K562 (cell line): ENCODE data around the gene RPP14. TPM values are rescaled to one million over a fixed set of nuclear protein-coding genes. Genes with fewer than 3 reads are reported as not detected.

Experiments
- ATAC-seq: fragments of 200-7000 bp; cut with Tn5 transposase; 3 replicates; pipeline ENCODE4 v1.9.1; 2020; ENCODE audit warnings: moderate library complexity
- BruUV-seq: library from RNA; stranded (reverse); fragments of 400-500 nt; replicated peaks from 2 replicates; lab custom pipeline; 2021; lab: Mats Ljungman, UMichigan
- CTCF ChIA-PET: fragments of 300-600 bp; formaldehyde crosslinking; extraction: SDS; loops from one replicate; lab custom pipeline; 2021; ENCODE audit warnings: low intra/inter-chr PET ratio; lab: Yijun Ruan, JAX
- POLR2A ChIA-PET: fragments of 300-600, 350-650 bp; sonication (Branson Sonifier 250); formaldehyde crosslinking; extraction: SDS; loops from one replicate; lab custom pipeline; 2021; ENCODE audit warnings: antibody characterized with exemption, inconsistent platforms; lab: Yijun Ruan, JAX
- DNase-seq, 4 experiments: peaks; one replicate each; pipeline versions ENCODE4 v3.0.0 to v3.0.0-alpha.2; 2011 to 2018; ENCODE audit warnings: low spot score in 3 of 4, mixed read lengths in 3 of 4; ENCODE audit errors: extremely low read depth in 1 of 4
- FAIRE-seq: peaks from 2 replicates; lab custom pipeline; 2011; peaks lifted over from hg19 to GRCh38; lab: Jason Lieb, UNC
- H2AFZ ChIP-seq: 2 replicates; pipeline ENCODE4 v1.6.0; 2011; ENCODE audit warnings: low read depth, low read length, control low read depth, inconsistent platforms
- H3K27ac ChIP-seq: fragments of 200-600 bp; 3 replicates; pipeline ENCODE4 v1.8.0; 2011; ENCODE audit warnings: low read depth, mild to moderate bottlenecking, control low read depth, inconsistent platforms, low read length, moderate library complexity, mixed read lengths; ENCODE audit errors: extremely low read depth
- H3K27me3 ChIP-seq, 2 experiments: fragments of 300-600 bp in 1 of 2; 2 replicates in 1 of 2; 3 replicates in 1 of 2; pipeline versions ENCODE4 v1.6.0 to v1.8.0; 2011; ENCODE audit warnings: inconsistent platforms in 2 of 2, low read length in 2 of 2, mild to moderate bottlenecking in 1 of 2, mixed read lengths in 1 of 2, moderate library complexity in 1 of 2; ENCODE audit not compliant: control insufficient read depth in 2 of 2, insufficient read depth in 2 of 2
- H3K36me3 ChIP-seq: fragments of 300-600 bp; 3 replicates; pipeline ENCODE4 v1.8.0; 2011; ENCODE audit warnings: mild to moderate bottlenecking, low read length, inconsistent platforms; ENCODE audit not compliant: control insufficient read depth, insufficient read depth
- H3K4me1 ChIP-seq, 2 experiments: fragments of 200-600 bp in 1 of 2; replicated peaks in 1 of 2; 2 replicates in 1 of 2; 3 replicates in 1 of 2; pipeline versions ENCODE4 v1.5.1 to v1.8.0; 2011; ENCODE audit warnings: inconsistent platforms in 2 of 2, low read length in 2 of 2, mild to moderate bottlenecking in 1 of 2, mixed read lengths in 1 of 2, moderate library complexity in 1 of 2; ENCODE audit not compliant: control insufficient read depth in 2 of 2, insufficient read depth in 2 of 2
- H3K4me2 ChIP-seq: 2 replicates; pipeline ENCODE4 v1.6.1; 2011; ENCODE audit warnings: low read length, control low read depth, inconsistent platforms, mixed read lengths; ENCODE audit not compliant: insufficient read depth
- H3K4me3 ChIP-seq: fragments of 200-600 bp; sonication (generic), shearing (Covaris generic); 2 replicates; pipeline ENCODE4 v1.5.1; 2016; ENCODE audit warnings: control low read depth, inconsistent platforms
- H3K79me2 ChIP-seq: fragments of 200-600 bp; 3 replicates; pipeline ENCODE4 v1.8.0; 2011; ENCODE audit warnings: low read length, inconsistent platforms; ENCODE audit not compliant: control insufficient read depth, insufficient read depth
- H3K9ac ChIP-seq, 2 experiments: 2 replicates each; pipeline versions ENCODE4 v1.6.0 to v1.6.1; 2011; ENCODE audit warnings: low read depth in 2 of 2, low read length in 2 of 2, control low read depth in 1 of 2, inconsistent platforms in 1 of 2, mild to moderate bottlenecking in 1 of 2, mixed read lengths in 1 of 2; ENCODE audit not compliant: insufficient read depth in 1 of 2
- H3K9me1 ChIP-seq: one replicate; pipeline ENCODE4 v1.6.0; 2011; ENCODE audit warnings: inconsistent platforms, mild to moderate bottlenecking, low read length, moderate library complexity; ENCODE audit not compliant: control insufficient read depth, insufficient read depth
- H3K9me3 ChIP-seq: replicated peaks from 2 replicates; pipeline ENCODE4 v1.5.1; 2011; ENCODE audit warnings: low read depth, low read length, inconsistent platforms; ENCODE audit not compliant: control insufficient read depth, insufficient read depth
- H4K20me1 ChIP-seq: replicated peaks from 2 replicates; pipeline ENCODE4 v1.6.1; 2011; ENCODE audit warnings: low read length, inconsistent platforms, mixed read lengths; ENCODE audit not compliant: control insufficient read depth, insufficient read depth
- ARID1B ChIP-seq: fragments of 450-650 bp; IDR thresholded peaks from 2 replicates; pipeline ENCODE4 v1.6.1; 2016; ENCODE audit warnings: antibody characterized with exemption, mild to moderate bottlenecking, inconsistent platforms
- BCLAF1 ChIP-seq, 2 experiments: fragments of 450-650 bp in 1 of 2; IDR thresholded peaks; 2 replicates each; pipeline ENCODE4 v1.6.1; 2011 to 2017; ENCODE audit warnings: low read depth in 2 of 2, antibody characterized with exemption in 1 of 2, borderline replicate concordance in 1 of 2, low read length in 1 of 2, mild to moderate bottlenecking in 1 of 2, mixed read lengths in 1 of 2; ENCODE audit not compliant: control insufficient read depth in 1 of 2
- C11orf30 ChIP-seq: fragments of 450-650 bp; IDR thresholded peaks from 2 replicates; pipeline ENCODE4 v1.6.1; 2016; ENCODE audit warnings: low read depth, mild to moderate bottlenecking
- ETS2 ChIP-seq: IDR thresholded peaks from 2 replicates; pipeline ENCODE4 v1.6.1; 2016; ENCODE audit warnings: borderline replicate concordance, missing genetic modification characterization, mild to moderate bottlenecking, moderate library complexity, missing compliant biosample characterization; ENCODE audit not compliant: poor library complexity, severe bottlenecking
- HDAC8 ChIP-seq: fragments of 450-650 bp; IDR thresholded peaks from 2 replicates; pipeline ENCODE4 v1.6.1; 2016; ENCODE audit warnings: mild to moderate bottlenecking, missing genetic modification characterization, moderate library complexity, missing compliant biosample characterization
- JUND ChIP-seq, 2 experiments: IDR thresholded peaks; 2 replicates in 1 of 2; 3 replicates in 1 of 2; pipeline ENCODE4 v1.6.1; 2011; ENCODE audit warnings: borderline replicate concordance in 2 of 2, low read depth in 2 of 2, low read length in 2 of 2, improper control_type of control experiment in 1 of 2, missing biosample characterization in 1 of 2, missing genetic modification characterization in 1 of 2, missing genetic modification reagents in 1 of 2
- LCOR ChIP-seq: sonication (generic); formaldehyde crosslinking; IDR thresholded peaks from 2 replicates; pipeline ENCODE4 v1.8.0; 2022; ENCODE audit warnings: mild to moderate bottlenecking, missing genetic modification reagents
- MXD1 ChIP-seq: fragments of 250-450 bp; sonication (Bioruptor Pico); IDR thresholded peaks from 2 replicates; pipeline ENCODE4 v1.8.0; 2021; ENCODE audit warnings: borderline replicate concordance, mild to moderate bottlenecking, moderate library complexity; ENCODE audit not compliant: poor library complexity, severe bottlenecking
- RBBP5 ChIP-seq: fragments of 200-600 bp; sonication (generic); IDR thresholded peaks from 2 replicates; pipeline ENCODE4 v1.6.1; 2012; ENCODE audit warnings: borderline replicate concordance, mild to moderate bottlenecking, low read length, control low read depth, inconsistent platforms; ENCODE audit not compliant: insufficient read depth, poor library complexity, severe bottlenecking
- TEAD4 ChIP-seq, 2 experiments: sonication (generic) in 1 of 2; formaldehyde crosslinking in 1 of 2; IDR thresholded peaks; 2 replicates each; pipeline versions ENCODE4 v1.6.1 to v1.8.0; 2012 to 2022; ENCODE audit warnings: borderline replicate concordance in 1 of 2, inconsistent platforms in 1 of 2, low read length in 1 of 2, mild to moderate bottlenecking in 1 of 2, missing genetic modification reagents in 1 of 2
- ZC3H11A ChIP-seq: IDR thresholded peaks from 2 replicates; pipeline ENCODE4 v1.6.1; 2012; ENCODE audit warnings: low read depth, low read length, improper control_type of control experiment
- ZNF584 ChIP-seq: fragments of 200-800 bp; sonication (Bioruptor generic); IDR thresholded peaks from 2 replicates; pipeline ENCODE4 v1.6.1; 2016; ENCODE audit warnings: low read depth, mild to moderate bottlenecking, missing genetic modification characterization, missing compliant biosample characterization
- ZNF586 ChIP-seq: fragments of 450-650 bp; formaldehyde crosslinking; conservative IDR thresholded peaks from 2 replicates; pipeline ENCODE4 v1.4.0; 2020; ENCODE audit warnings: mild to moderate bottlenecking, moderate library complexity
- WGBS: fragments of 100-300 bp; shearing (Covaris generic); methylation state at CpG from one replicate; pipeline ENCODE4 v1.1.6; 2016; ENCODE audit warnings: low coverage, mixed read lengths; ENCODE audit not compliant: insufficient coverage; ENCODE audit errors: missing lambda C conversion rate; 5-methylcytosine and 5-hydroxymethylcytosine counted together
- in situ Hi-C: fragments of 300-500 bp; cut with MboI; formaldehyde crosslinking; loops from 4 replicates; pipeline ENCODE4 v1.15.0; 2018; ENCODE audit warnings: inconsistent platforms, mixed read lengths
- intact Hi-C: fragments of 100-400 bp; cut with micrococcal nuclease; formaldehyde crosslinking; loops from 2 replicates; pipeline ENCODE4 v1.14.2; 2022
- polyA plus RNA-seq, 8 experiments: library from polyadenylated mRNA; depleted of rRNA in 4 of 8; stranded (reverse) in 5 of 8; unstranded in 3 of 8; fragments of >200 nt; fragmentation: Nextera tagmentation in 2 of 8; fragmentation: Illumina TruSeq in 1 of 8; extraction: Ambion mirVana in 2 of 8; extraction: Trizol in 1 of 8; gene quantifications; 2 replicates each; pipeline versions ENCODE4 v1.2.1 to v1.2.3, GENCODE V29; 2011 to 2014; ENCODE audit warnings: inconsistent platforms in 1 of 8, missing spikeins in 1 of 8
- total RNA-seq, 7 experiments: library from RNA; depleted of rRNA in 6 of 7; stranded (reverse); fragments of >200 nt in 6 of 7; fragmentation: Illumina TruSeq in 2 of 7; extraction: Trizol in 2 of 7; gene quantifications; 2 replicates each; pipeline versions ENCODE4 v1.2.1 to v1.2.3, GENCODE V29; 2011 to 2021; ENCODE audit warnings: low replicate concordance in 1 of 7
- TF ChIP-seq, protein P1 (sequence below), 2 experiments: fragments of 250-450 bp in 1 of 2; fragments of 450-650 bp in 1 of 2; sonication (Bioruptor Pico) in 1 of 2; IDR thresholded peaks; 2 replicates each; pipeline versions ENCODE4 v1.6.1 to v1.8.0; 2016 to 2021; ENCODE audit warnings: mild to moderate bottlenecking in 2 of 2, moderate library complexity in 2 of 2, missing compliant biosample characterization in 1 of 2, missing genetic modification characterization in 1 of 2

RPP14 gene
- total and polyA plus RNA-seq, 9 of the 15 experiments (the other 6 are each of a cell fraction or from before 2014, with no cell fraction given) = 13.5 to 20.8 (median 15.4) TPM

DNA sequence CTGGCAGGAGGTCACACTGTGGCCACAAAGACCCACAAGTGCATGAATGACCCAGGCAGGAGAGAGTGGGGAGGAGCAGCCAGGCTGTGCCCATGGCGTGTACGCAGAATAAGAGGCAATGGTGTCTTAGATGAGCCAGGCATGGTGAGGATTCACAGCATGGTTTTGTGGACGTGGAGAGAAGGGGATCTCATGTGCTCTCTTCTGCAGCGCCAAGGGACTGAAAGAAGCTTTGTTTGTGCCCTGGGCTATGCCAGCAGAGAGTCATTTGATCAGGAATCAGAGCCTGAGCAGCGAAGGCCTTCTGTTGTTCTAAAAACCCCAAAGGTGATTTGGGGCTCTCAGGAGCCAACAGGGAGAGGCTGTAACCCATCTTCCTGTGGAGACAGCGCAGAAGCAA, 18.7 kb upstream of the RPP14 start:
- in situ Hi-C loops = no loop called here
- Histone ChIP-seq H3K9me3 (no peaks in the 10 kb centered on the region), H3K9ac (no peak overlapping the region; a peak in 1 of 4 replicates), H3K27me3 (no peaks in the 10 kb centered on the region), H3K4me3 (no peak overlapping the region), H3K4me2 (no peak overlapping the region), H4K20me1 (no peaks in the 10 kb centered on the region), H2AFZ (no peak overlapping the region), H3K27ac (no peak overlapping the region), H3K36me3 (0 out of 3 replicates have a peak, but pooled peaks cover 4% of the 10 kb centered on the region), H3K79me2 (no peaks in the 10 kb centered on the region), H3K4me1 (no peaks in the 10 kb centered on the region), H3K9me1 (no peaks in the 10 kb centered on the region)
- intact Hi-C loops = no loop called here
- no peak for FAIRE-seq
- 60% methylated on average over 6 of the region's 6 CpGs for WGBS
- CTCF ChIA-PET = no interaction called here
- DNase-seq = no peak
- POLR2A ChIA-PET = interaction anchor here (1.1 kb wide), 1 partner anchor 19 kb away, joined by 5 read pairs; the partner anchor contains the start of genes HTD2 and RPP14
- no TSS peak for BruUV-seq
- ATAC-seq = no peak
- TF ChIP-seq C11orf30 (no peak), JUND (IDR thresholded peaks at IDR 0.05; ENCODE audit: borderline replicate concordance, low read depth, low read length) (no peak), JUND (tag; IDR thresholded peaks at IDR 0.05; ENCODE audit: borderline replicate concordance, low read depth, low read length) (no peak), ZNF586 (no peak), ZC3H11A (no peak), BCLAF1 (IDR thresholded peaks at IDR 0.05; ENCODE audit: borderline replicate concordance in 1 of 2, control insufficient read depth in 1 of 2, low read depth in 2 of 2, low read length in 1 of 2) (no peak), ZNF584 (CRISPR knock-in tag) (no peak), LCOR (CRISPR knock-in tag) (no peak), ARID1B (no peak), MXD1 (CRISPR knock-in tag) (no peak), TEAD4 (IDR thresholded peaks at IDR 0.05; ENCODE audit: low read length) (no peak), TEAD4 (CRISPR knock-in tag; IDR thresholded peaks at IDR 0.05; ENCODE audit: borderline replicate concordance) (no peak), RBBP5 (no peak), ETS2 (no peak), HDAC8 (tag) (no peak)
- TF ChIP-seq, protein P1, sequence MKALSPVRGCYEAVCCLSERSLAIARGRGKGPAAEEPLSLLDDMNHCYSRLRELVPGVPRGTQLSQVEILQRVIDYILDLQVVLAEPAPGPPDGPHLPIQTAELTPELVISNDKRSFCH (CRISPR knock-in tag; IDR thresholded peaks at IDR 0.05) = no peak
- TF ChIP-seq, protein P1 (tag; IDR thresholded peaks at IDR 0.05) = no peak
